H9 (cell line): Measurements from ENCODE around the gene ERC1. TPM values are rescaled to one million over a fixed set of nuclear protein-coding genes. Genes with fewer than 3 reads are reported as not detected.
A peak's percentile ranks its signal among the peaks of the same experiment; 100 is the strongest.
"Not testable (repeated sequence)": the region's sequence is repeated elsewhere in the genome, so short reads cannot be mapped to it uniquely, and the experiment has no call there.

Source experiments
- DNase-seq: peaks from one replicate; pipeline ENCODE4 v3.0.0-alpha.2; 2017
- H2AFZ ChIP-seq: one replicate; pipeline ENCODE4 v1.6.1; 2013; ENCODE audit warnings: mild to moderate bottlenecking, low read length, control low read depth, moderate library complexity
- H2AK5ac ChIP-seq: 2 replicates; pipeline ENCODE4 v1.6.1; 2013; ENCODE audit warnings: low read length, control low read depth, mixed read lengths; ENCODE audit not compliant: insufficient read length
- H2BK120ac ChIP-seq: one replicate; pipeline ENCODE4 v1.6.1; 2013; ENCODE audit warnings: low read depth, mild to moderate bottlenecking, low read length, control low read depth, inconsistent platforms; ENCODE audit not compliant: poor library complexity, severe bottlenecking
- H2BK12ac ChIP-seq: 2 replicates; pipeline ENCODE4 v1.6.1; 2013; ENCODE audit warnings: low read length, control low read depth, mixed read lengths, low read depth; ENCODE audit not compliant: insufficient read length
- H2BK15ac ChIP-seq: 2 replicates; pipeline ENCODE4 v1.6.1; 2013; ENCODE audit warnings: low read depth, low read length, control low read depth
- H2BK20ac ChIP-seq: one replicate; pipeline ENCODE4 v1.6.1; 2013; ENCODE audit warnings: low read depth, mild to moderate bottlenecking, low read length, control low read depth, inconsistent platforms; ENCODE audit not compliant: poor library complexity, severe bottlenecking
- H2BK5ac ChIP-seq: 2 replicates; pipeline ENCODE4 v1.6.1; 2013; ENCODE audit warnings: low read length, control low read depth, mixed read lengths; ENCODE audit not compliant: insufficient read length
- H3K14ac ChIP-seq: 2 replicates; pipeline ENCODE4 v1.6.1; 2013; ENCODE audit warnings: low read length, control low read depth; ENCODE audit not compliant: insufficient read depth
- H3K18ac ChIP-seq: 2 replicates; pipeline ENCODE4 v1.6.1; 2013; ENCODE audit warnings: low read depth, mild to moderate bottlenecking, mixed read lengths, low read length, control low read depth; ENCODE audit not compliant: insufficient read length
- H3K23ac ChIP-seq: 2 replicates; pipeline ENCODE4 v1.6.1; 2013; ENCODE audit warnings: low read length, control low read depth, mixed read lengths, low read depth; ENCODE audit not compliant: insufficient read length
- H3K23me2 ChIP-seq: 2 replicates; pipeline ENCODE4 v1.6.1; 2013; ENCODE audit warnings: low read depth, mild to moderate bottlenecking, mixed read lengths, low read length, control low read depth; ENCODE audit not compliant: insufficient read length, poor library complexity, severe bottlenecking
- H3K27ac ChIP-seq: 2 replicates; pipeline ENCODE4 v1.5.1; 2013; ENCODE audit warnings: low read length, control low read depth, mixed read lengths, low read depth; ENCODE audit not compliant: insufficient read length
- H3K27me3 ChIP-seq: 2 replicates; pipeline ENCODE4 v1.6.1; 2013; ENCODE audit warnings: low read length, control low read depth, inconsistent platforms; ENCODE audit not compliant: insufficient read depth
- H3K4ac ChIP-seq: 2 replicates; pipeline ENCODE4 v1.6.1; 2013; ENCODE audit warnings: low read depth, mild to moderate bottlenecking, control low read depth, inconsistent platforms, low read length, moderate library complexity
- H3K4me1 ChIP-seq: 2 replicates; pipeline ENCODE4 v1.6.1; 2013; ENCODE audit warnings: low read length, control low read depth, inconsistent platforms; ENCODE audit not compliant: insufficient read depth
- H3K4me2 ChIP-seq: 2 replicates; pipeline ENCODE4 v1.6.1; 2013; ENCODE audit warnings: low read length, control low read depth, mixed read lengths; ENCODE audit not compliant: insufficient read length, insufficient read depth
- H3K56ac ChIP-seq: 2 replicates; pipeline ENCODE4 v1.6.1; 2013; ENCODE audit warnings: low read depth, mild to moderate bottlenecking, mixed read lengths, low read length, control low read depth; ENCODE audit not compliant: insufficient read length
- H3K79me1 ChIP-seq: 2 replicates; pipeline ENCODE4 v1.6.1; 2013; ENCODE audit warnings: low read depth, mild to moderate bottlenecking, moderate library complexity, low read length, control low read depth, inconsistent platforms; ENCODE audit not compliant: insufficient read depth, poor library complexity, severe bottlenecking
- H3K79me2 ChIP-seq: 2 replicates; pipeline ENCODE4 v1.6.1; 2013; ENCODE audit warnings: low read length, control low read depth, inconsistent platforms; ENCODE audit not compliant: insufficient read depth
- H3K9ac ChIP-seq: 2 replicates; pipeline ENCODE4 v1.6.1; 2013; ENCODE audit warnings: low read length, control low read depth, mixed read lengths; ENCODE audit not compliant: insufficient read length; ENCODE audit errors: extremely low read depth
- H3K9me3 ChIP-seq: one replicate; pipeline ENCODE4 v1.6.1; 2013; ENCODE audit warnings: low read depth, low read length, inconsistent platforms; ENCODE audit not compliant: control insufficient read depth
- H3T11ph ChIP-seq: one replicate; pipeline ENCODE4 v1.6.1; 2013; ENCODE audit warnings: mild to moderate bottlenecking, low read length, control low read depth, inconsistent platforms
- H4K20me1 ChIP-seq: one replicate; pipeline ENCODE4 v1.6.1; 2013; ENCODE audit not compliant: control insufficient read depth, insufficient read length, insufficient read depth
- H4K5ac ChIP-seq: 2 replicates; pipeline ENCODE4 v1.6.1; 2013; ENCODE audit warnings: low read depth, mild to moderate bottlenecking, mixed read lengths, low read length, control low read depth; ENCODE audit not compliant: insufficient read length
- H4K8ac ChIP-seq: replicated peaks from 2 replicates; pipeline ENCODE4 v1.6.1; 2013; ENCODE audit warnings: low read length, control low read depth, mixed read lengths, low read depth; ENCODE audit not compliant: insufficient read length
- H4K91ac ChIP-seq: 2 replicates; pipeline ENCODE4 v1.6.1; 2013; ENCODE audit warnings: low read depth, mild to moderate bottlenecking, moderate library complexity, mixed read lengths, low read length, control low read depth; ENCODE audit not compliant: insufficient read length
- H3K27ac Mint-ChIP-seq, 3 experiments: 2 replicates in 2 of 3; 3 replicates in 1 of 3; pipeline ENCODE4 v1.8.0; 2020 to 2021; ENCODE audit warnings: mixed read lengths in 3 of 3, mild to moderate bottlenecking in 1 of 3, moderate library complexity in 1 of 3
- H3K27me3 Mint-ChIP-seq: 2 replicates; pipeline ENCODE4 v1.8.0; 2021; ENCODE audit warnings: low read depth, mild to moderate bottlenecking, moderate library complexity, mixed read lengths
- H3K36me3 Mint-ChIP-seq, 3 experiments: 2 replicates in 2 of 3; 3 replicates in 1 of 3; pipeline ENCODE4 v1.8.0; 2020 to 2021; ENCODE audit warnings: low read depth in 3 of 3, mixed read lengths in 3 of 3; ENCODE audit not compliant: insufficient read depth in 1 of 3
- H3K4me1 Mint-ChIP-seq, 2 experiments: 2 replicates each; pipeline ENCODE4 v1.8.0; 2020; ENCODE audit warnings: mixed read lengths in 2 of 2
- H3K4me3 Mint-ChIP-seq, 2 experiments: 2 replicates in 1 of 2; 3 replicates in 1 of 2; pipeline ENCODE4 v1.8.0; 2020 to 2021; ENCODE audit warnings: mild to moderate bottlenecking in 2 of 2, mixed read lengths in 2 of 2, moderate library complexity in 1 of 2
- H3K9me3 Mint-ChIP-seq, 2 experiments: 2 replicates in 1 of 2; 3 replicates in 1 of 2; pipeline ENCODE4 v1.8.0; 2020; ENCODE audit warnings: mild to moderate bottlenecking in 2 of 2, mixed read lengths in 2 of 2, moderate library complexity in 1 of 2
- WGBS: extraction: QIAGEN DNeasy Blood & Tissue Kit; methylation state at CpG from one replicate; pipeline ENCODE4 v1.1.7; 2013; ENCODE audit warnings: missing lambda C conversion rate, low lambda C conversion rate, mixed read lengths; ENCODE audit not compliant: insufficient read length; ENCODE audit errors: extremely low coverage; 5-methylcytosine and 5-hydroxymethylcytosine counted together
- total RNA-seq: library from RNA; stranded (reverse); gene quantifications from 2 replicates; pipeline ENCODE4 v1.2.1, GENCODE V29; 2021
- TF ChIP-seq, protein P1 (sequence below): fragments of 200-600 bp; sonication (generic); conservative IDR thresholded peaks from 3 replicates; pipeline ENCODE4 v1.8.0; 2021; ENCODE audit warnings: antibody characterized with exemption, mild to moderate bottlenecking

Gene ERC1
- total RNA-seq, 1 experiment from 2014 or later: 51.2 TPM

DNA sequence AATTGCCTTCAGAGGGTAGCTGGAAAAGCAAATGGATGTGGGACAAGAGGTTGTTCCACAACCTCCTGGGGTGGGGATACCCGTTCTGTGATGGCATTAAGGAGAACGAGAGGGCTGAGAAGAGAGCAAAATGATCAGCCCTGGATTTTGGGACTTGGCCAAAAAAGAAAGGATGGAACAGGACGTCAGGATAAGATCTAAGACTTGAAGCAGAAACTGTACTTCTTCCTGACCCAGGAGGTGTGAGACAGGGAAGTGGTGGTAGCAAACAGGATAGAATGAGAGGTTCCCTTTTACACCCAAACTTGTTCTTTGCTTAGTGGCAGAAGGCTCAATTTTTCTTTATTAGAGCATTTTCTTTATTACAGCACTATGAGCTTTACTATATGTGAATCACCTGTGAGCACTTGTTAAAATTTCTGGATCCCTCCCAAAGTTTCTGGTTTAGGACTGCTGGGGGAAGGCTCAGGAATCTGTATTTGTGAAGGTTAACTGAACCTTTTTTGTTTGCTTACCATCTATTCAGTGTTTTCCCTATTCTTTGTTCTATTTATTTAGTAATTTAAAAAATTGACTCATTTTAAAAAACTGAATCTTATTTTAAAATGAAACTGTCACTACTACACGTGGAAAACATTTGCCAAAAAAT is 59.2 kb downstream of the ERC1 start:
- no peak for DNase-seq
- no peak overlapping the region for H3K18ac ChIP-seq
- no peaks in the 10 kb centered on the region for H3K79me1 ChIP-seq
- WGBS: no CpG with 5 or more reads among the region's 4 CpGs
- no peak overlapping the region for H3T11ph ChIP-seq
- H3K56ac ChIP-seq: no peak overlapping the region
- H3K36me3 Mint-ChIP-seq: no peaks in the 10 kb centered on the region; a peak in 1 of 7 replicates
- peak overlapping the region; percentile 53 to 77 (median 70); a peak in 5 of 7 replicates for H3K27ac Mint-ChIP-seq
- H3K23me2 ChIP-seq: no peaks in the 10 kb centered on the region
- H2BK120ac ChIP-seq: no peak overlapping the region
- TF ChIP-seq, protein P1, sequence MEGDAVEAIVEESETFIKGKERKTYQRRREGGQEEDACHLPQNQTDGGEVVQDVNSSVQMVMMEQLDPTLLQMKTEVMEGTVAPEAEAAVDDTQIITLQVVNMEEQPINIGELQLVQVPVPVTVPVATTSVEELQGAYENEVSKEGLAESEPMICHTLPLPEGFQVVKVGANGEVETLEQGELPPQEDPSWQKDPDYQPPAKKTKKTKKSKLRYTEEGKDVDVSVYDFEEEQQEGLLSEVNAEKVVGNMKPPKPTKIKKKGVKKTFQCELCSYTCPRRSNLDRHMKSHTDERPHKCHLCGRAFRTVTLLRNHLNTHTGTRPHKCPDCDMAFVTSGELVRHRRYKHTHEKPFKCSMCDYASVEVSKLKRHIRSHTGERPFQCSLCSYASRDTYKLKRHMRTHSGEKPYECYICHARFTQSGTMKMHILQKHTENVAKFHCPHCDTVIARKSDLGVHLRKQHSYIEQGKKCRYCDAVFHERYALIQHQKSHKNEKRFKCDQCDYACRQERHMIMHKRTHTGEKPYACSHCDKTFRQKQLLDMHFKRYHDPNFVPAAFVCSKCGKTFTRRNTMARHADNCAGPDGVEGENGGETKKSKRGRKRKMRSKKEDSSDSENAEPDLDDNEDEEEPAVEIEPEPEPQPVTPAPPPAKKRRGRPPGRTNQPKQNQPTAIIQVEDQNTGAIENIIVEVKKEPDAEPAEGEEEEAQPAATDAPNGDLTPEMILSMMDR: no peak
- H4K8ac ChIP-seq: no peak overlapping the region
- peaks cover 47 to 70% of the 10 kb centered on the region in 2 experiments for H3K4me1 Mint-ChIP-seq
- H3K27me3 ChIP-seq: no peaks in the 10 kb centered on the region
- H3K79me2 ChIP-seq: peaks cover 1% of the 10 kb centered on the region; the same call in 1 of the 2 replicates
- no peaks in the 10 kb centered on the region for H4K20me1 ChIP-seq
- no peak overlapping the region for H3K4ac ChIP-seq
- no peaks in the 10 kb centered on the region for H3K9me3 ChIP-seq
- no peaks in the 10 kb centered on the region for H3K27me3 Mint-ChIP-seq
- H3K4me1 ChIP-seq: peaks cover 6% of the 10 kb centered on the region; the same call in 1 of the 2 replicates
- no peak overlapping the region for H2BK15ac ChIP-seq
- no peak overlapping the region for H3K14ac ChIP-seq
- H3K4me3 Mint-ChIP-seq: no peak overlapping the region
- no peak overlapping the region for H4K91ac ChIP-seq
- H3K9ac ChIP-seq: no peak overlapping the region
- H3K27ac ChIP-seq: no peak overlapping the region
- H2BK12ac ChIP-seq: no peak overlapping the region
- H3K4me2 ChIP-seq: no peak overlapping the region
- no peak overlapping the region for H2BK20ac ChIP-seq
- no peak overlapping the region for H4K5ac ChIP-seq
- H3K9me3 Mint-ChIP-seq: no peaks in the 10 kb centered on the region
- H3K23ac ChIP-seq: no peak overlapping the region
- no peak overlapping the region for H2AK5ac ChIP-seq
- H2BK5ac ChIP-seq: no peak overlapping the region
- no peak overlapping the region for H2AFZ ChIP-seq

DNA sequence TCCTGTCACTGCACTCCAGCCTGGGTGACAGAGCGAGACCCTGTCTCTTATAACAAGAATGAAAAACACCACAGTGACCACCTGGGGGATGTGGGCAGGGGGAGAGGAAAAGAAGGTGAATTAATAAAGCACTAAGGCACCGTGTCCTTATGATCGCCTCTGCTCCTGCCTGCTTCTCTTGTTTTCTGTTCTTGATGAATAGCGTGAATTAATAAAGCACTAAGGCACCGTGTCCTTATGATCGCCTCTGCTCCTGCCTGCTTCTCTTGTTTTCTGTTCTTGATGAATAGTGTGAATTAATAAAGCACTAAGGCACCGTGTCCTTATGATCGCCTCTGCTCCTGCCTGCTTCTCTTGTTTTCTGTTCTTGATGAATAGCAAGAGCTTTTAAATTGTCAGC is 60.6 kb downstream of the ERC1 start:
- H2AK5ac ChIP-seq, H3K27ac ChIP-seq, H3K4me3 Mint-ChIP-seq, H3K9me3 Mint-ChIP-seq, H3K4me2 ChIP-seq, H2BK15ac ChIP-seq, H3K4me1 ChIP-seq, H4K8ac ChIP-seq, H3K23me2 ChIP-seq, H3K23ac ChIP-seq, H4K20me1 ChIP-seq, H3K56ac ChIP-seq, H2BK20ac ChIP-seq, H3K36me3 Mint-ChIP-seq, H3K14ac ChIP-seq, H3K18ac ChIP-seq, H3K27me3 ChIP-seq, H3K9me3 ChIP-seq, H4K5ac ChIP-seq, H2AFZ ChIP-seq, DNase-seq, H3K4ac ChIP-seq, H2BK5ac ChIP-seq, H3K9ac ChIP-seq, H4K91ac ChIP-seq, H3T11ph ChIP-seq, H3K27me3 Mint-ChIP-seq, H3K79me2 ChIP-seq, H2BK12ac ChIP-seq, H3K79me1 ChIP-seq, H2BK120ac ChIP-seq: not testable (repeated sequence)
- Mint-ChIP-seq H3K4me1 (peaks cover 59 to 79% of the 10 kb centered on the region in 2 experiments), H3K27ac (peak overlapping the region in 2 of 3 experiments; percentile 17 to 52; a peak in 1 of 7 replicates)
- WGBS: no CpG with 5 or more reads among the region's 8 CpGs
